HG02970 (cell line): ENCODE measurements around the gene APOC1.
"Not testable (repeated sequence)": the region's sequence is repeated elsewhere in the genome, so short reads cannot be mapped to it uniquely, and the experiment has no call there.

ENCODE experiments used
- ATAC-seq: cut with Tn5 transposase; IDR thresholded peaks from one replicate; pipeline ENCODE4 v1.9.1; 2021; ENCODE audit warnings: mild to moderate bottlenecking, moderate library complexity, moderate number of reproducible peaks; ENCODE audit not compliant: unreplicated experiment, low FRiP score

APOC1 gene

GRCh38 chr19:44914433-44915206 lies at the start of gene APOC1:
Gene APOC1 (plus strand): TSS chr19:44914608. CDS start chr19:44914892, 284 bp downstream.
- ATAC-seq, result peak; percentile 81

DNA sequence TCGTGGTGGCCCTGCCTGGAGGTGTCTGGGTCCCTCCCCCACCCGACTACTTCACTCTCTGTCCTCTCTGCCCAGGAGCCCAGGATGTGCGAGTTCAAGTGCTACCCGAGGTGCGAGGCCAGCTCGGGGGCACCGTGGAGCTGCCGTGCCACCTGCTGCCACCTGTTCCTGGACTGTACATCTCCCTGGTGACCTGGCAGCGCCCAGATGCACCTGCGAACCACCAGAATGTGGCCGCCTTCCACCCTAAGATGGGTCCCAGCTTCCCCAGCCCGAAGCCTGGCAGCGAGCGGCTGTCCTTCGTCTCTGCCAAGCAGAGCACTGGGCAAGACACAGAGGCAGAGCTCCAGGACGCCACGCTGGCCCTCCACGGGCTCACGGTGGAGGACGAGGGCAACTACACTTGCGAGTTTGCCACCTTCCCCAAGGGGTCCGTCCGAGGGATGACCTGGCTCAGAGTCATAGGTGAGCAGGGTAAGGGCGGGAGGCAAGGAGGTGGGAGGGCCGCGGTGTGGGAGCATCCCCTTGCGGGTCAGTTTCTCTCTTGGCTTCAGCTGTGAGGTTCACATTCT lies 49.1 kb upstream of the APOC1 start:
- ATAC-seq, result no peak

- ATAC-seq, result no peak
Observed at GRCh38 chr19:44866664-44867063, 47.7 kb upstream of the APOC1 start.

GRCh38 chr19:44867578-44867977 lies 46.8 kb upstream of the APOC1 start:
- no peak for ATAC-seq

GRCh38 chr19:44869733-44870470 lies 44.5 kb upstream of the APOC1 start:
- ATAC-seq, result no peak

DNA sequence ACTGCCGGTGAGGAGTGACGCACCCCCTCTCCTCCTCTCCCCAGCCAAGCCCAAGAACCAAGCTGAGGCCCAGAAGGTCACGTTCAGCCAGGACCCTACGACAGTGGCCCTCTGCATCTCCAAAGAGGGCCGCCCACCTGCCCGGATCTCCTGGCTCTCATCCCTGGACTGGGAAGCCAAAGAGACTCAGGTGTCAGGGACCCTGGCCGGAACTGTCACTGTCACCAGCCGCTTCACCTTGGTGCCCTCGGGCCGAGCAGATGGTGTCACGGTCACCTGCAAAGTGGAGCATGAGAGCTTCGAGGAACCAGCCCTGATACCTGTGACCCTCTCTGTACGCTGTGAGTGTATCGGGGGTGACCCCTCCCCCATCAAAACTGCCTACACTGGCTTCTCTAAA lies 42.6 kb upstream of the APOC1 start:
- ATAC-seq, result no peak

GRCh38 chr19:44872661-44873060 lies 41.7 kb upstream of the APOC1 start:
- no peak for ATAC-seq

GRCh38 chr19:44874317-44874716 lies 40.1 kb upstream of the APOC1 start:
- no peak for ATAC-seq

DNA sequence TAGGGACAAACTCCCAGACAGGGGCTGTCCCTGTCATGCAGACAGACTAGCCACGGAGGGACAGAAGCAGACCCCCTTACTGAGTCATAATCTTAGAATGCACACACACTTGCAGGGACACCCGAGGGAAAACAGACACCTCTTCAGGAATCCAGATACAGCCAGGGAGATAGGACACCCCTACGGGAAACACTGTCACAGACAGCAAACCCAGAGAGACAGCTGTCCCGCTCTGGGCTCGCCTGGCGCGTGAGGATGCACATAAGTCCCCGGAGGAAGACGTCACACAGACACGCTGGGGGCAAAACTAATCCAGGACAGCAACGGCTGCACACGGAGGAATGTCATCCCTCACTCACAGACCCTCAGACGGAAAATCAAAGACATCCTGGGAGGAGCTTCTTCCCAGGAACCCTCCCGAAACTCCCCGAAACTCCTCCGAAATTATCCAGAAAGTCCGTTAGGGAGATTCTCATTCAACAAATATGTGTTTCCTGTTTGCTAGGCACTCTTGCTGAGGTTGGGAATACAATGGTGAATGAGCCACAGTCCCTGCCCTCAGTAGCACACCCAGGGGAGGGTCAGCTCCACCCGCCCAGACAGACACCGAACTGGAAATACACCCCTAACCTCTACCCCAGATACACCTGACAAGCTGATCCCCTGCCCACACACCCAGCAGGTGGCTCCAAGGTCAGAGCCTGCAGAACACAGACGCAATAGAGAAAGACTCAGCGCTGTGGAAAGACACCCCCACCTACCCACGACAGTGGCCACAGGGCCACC lies 38.5 kb upstream of the APOC1 start:
- no peak for ATAC-seq

- ATAC-seq, result no peak
Observed at GRCh38 chr19:44876930-44877535, 37.4 kb upstream of the APOC1 start.

DNA sequence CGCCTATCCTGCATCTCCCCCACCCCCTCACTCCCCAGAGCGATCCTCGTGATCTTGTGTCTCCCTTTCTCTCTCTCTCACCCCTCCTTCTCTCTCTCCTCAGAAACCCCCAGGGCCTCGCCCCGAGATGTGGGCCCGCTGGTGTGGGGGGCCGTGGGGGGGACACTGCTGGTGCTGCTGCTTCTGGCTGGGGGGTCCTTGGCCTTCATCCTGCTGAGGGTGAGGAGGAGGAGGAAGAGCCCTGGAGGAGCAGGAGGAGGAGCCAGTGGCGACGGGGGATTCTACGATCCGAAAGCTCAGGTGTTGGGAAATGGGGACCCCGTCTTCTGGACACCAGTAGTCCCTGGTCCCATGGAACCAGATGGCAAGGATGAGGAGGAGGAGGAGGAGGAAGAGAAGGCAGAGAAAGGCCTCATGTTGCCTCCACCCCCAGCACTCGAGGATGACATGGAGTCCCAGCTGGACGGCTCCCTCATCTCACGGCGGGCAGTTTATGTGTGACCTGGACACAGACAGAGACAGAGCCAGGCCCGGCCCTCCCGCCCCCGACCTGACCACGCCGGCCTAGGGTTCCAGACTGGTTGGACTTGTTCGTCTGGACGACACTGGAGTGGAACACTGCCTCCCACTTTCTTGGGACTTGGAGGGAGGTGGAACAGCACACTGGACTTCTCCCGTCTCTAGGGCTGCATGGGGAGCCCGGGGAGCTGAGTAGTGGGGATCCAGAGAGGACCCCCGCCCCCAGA lies 36.1 kb upstream of the APOC1 start:
- no peak for ATAC-seq

GRCh38 chr19:44879309-44880065 lies 34.9 kb upstream of the APOC1 start:
- no peak for ATAC-seq

- no peak for ATAC-seq
Observed at GRCh38 chr19:44882063-44882462, 32.3 kb upstream of the APOC1 start.

- not testable (repeated sequence) for ATAC-seq
Observed at GRCh38 chr19:44882619-44883397, 31.6 kb upstream of the APOC1 start.

- ATAC-seq, result no peak
Observed at GRCh38 chr19:44883922-44884321, 30.5 kb upstream of the APOC1 start.

DNA sequence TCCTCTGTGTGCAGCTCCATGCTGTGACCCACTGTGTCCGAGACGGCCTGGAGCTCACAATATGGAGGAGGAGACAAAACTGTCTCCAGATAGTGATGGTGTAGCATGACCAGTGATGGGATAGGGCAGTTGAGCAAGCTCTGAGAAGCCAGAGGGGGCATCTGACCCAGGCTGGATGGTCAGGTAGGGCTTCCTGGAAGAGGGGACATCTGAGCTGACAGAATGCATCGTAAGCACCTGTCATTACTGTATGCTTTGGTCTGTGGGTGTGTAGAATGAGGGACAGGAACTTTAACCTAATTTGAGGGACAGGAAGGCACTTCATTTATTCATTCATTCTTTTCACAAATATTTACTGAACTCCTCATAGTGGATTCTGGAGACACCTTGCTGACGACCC lies 29.8 kb upstream of the APOC1 start:
- ATAC-seq, result no peak

DNA sequence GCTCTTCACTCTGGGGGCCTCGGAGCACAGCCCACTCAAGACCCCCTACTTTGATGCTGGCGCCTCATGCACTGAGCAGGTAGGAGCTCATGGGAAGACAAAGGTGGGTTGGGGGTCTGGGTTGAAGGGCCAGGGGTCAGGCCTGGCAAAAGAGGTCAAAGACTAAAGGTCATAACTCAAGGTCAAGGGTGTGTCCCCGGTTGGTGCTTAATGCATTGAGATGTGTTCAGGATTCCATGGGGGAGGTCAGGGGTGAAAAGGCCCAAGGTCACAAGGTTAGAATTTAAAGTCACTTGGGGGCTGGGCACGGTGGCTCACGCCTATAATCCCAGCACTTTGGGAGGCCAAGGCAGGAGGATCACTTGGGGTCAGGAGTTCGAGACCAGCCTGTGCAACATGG lies 28.3 kb upstream of the APOC1 start:
- no peak for ATAC-seq

- ATAC-seq, result no peak
Observed at GRCh38 chr19:44887648-44888047, 26.8 kb upstream of the APOC1 start.
